AG09309 (cell line): ENCODE results near the gene NRM.

Experiments
- DNase-seq: peaks from one replicate; pipeline ENCODE4 v3.0.0-alpha.2; 2010; ENCODE audit warnings: low read depth
- H3K4me3 ChIP-seq: 2 replicates; pipeline ENCODE4 v1.5.1; 2011; ENCODE audit warnings: mild to moderate bottlenecking, low read depth, low read length, moderate library complexity; ENCODE audit not compliant: control insufficient read depth
- TF ChIP-seq, protein P1 (sequence below): IDR thresholded peaks from 2 replicates; pipeline ENCODE4 v1.5.1; 2011; ENCODE audit warnings: mild to moderate bottlenecking, low read depth, low read length, inconsistent platforms; ENCODE audit not compliant: insufficient read depth, control insufficient read depth; ENCODE audit errors: missing control alignments

NRM gene

DNA sequence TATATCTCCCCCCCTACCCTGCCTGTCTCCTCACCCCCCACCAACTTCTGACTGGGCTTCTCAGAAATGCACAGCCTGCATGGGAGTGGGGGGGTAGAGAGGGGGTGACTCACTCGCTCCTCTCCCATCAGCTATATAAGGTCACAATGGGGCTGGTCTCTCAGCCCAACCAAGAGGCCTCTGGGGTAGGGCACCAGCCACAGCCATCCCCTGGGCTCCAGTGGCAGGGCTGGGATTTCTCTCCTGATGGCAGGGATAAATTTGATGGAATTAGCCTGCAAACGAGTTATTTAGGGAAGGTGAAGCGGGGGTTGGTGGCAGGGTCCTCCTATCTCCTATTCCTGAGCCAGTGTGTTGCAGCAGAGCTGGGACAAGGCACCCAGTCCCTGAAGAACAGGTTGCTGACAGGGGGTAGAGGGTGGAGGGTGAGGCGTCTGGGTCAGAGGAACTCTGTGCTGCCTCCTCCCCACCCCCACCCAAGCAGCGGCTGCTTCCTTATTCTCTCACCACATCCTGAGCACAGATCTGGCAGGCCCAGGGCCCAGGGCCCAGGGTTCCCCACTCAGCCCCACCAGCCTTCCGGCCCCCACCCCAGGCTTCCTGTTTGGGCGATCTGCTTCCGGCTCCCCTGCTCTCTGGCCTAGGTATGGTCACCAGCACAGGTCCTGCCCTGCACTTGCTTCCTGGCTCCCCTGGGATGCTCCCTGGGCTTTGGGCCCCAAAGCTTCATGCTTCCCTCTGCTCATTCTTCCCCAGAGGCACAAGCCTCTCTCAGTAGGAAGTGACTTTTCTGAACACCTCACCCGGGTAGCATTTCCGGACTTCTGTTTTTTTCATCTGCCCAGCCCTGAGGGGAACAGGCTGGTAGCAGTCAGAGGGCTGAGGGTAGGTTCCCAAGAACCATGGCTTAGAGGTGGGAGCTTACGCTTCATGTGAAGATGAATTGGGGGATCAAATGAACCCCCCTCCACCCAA is 8.4 kb downstream of the NRM start:
- TF ChIP-seq, protein P1, sequence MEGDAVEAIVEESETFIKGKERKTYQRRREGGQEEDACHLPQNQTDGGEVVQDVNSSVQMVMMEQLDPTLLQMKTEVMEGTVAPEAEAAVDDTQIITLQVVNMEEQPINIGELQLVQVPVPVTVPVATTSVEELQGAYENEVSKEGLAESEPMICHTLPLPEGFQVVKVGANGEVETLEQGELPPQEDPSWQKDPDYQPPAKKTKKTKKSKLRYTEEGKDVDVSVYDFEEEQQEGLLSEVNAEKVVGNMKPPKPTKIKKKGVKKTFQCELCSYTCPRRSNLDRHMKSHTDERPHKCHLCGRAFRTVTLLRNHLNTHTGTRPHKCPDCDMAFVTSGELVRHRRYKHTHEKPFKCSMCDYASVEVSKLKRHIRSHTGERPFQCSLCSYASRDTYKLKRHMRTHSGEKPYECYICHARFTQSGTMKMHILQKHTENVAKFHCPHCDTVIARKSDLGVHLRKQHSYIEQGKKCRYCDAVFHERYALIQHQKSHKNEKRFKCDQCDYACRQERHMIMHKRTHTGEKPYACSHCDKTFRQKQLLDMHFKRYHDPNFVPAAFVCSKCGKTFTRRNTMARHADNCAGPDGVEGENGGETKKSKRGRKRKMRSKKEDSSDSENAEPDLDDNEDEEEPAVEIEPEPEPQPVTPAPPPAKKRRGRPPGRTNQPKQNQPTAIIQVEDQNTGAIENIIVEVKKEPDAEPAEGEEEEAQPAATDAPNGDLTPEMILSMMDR, result no peak
- peak; percentile 48 for DNase-seq
- H3K4me3 ChIP-seq, result peak overlapping the region; percentile 89

DNA sequence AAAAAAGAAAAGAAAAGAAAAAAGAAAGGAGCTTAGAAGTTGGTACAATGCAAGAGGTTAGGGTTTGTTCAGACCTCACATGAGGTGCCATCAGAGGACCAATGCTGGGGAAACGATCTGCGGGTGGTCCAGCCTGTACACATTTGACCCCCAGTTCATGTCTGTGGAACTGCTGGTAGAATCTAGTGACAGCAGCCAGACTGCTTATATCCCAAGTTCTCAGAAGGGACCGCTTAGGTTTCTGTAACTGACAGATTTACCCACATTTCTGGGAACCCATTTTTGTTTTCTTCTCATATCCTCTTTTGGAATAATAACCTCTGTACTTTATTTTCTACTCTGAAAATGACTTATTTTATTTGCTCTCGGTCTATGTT is 9.0 kb downstream of the NRM start:
- peak overlapping the region; percentile 89 for H3K4me3 ChIP-seq

DNA sequence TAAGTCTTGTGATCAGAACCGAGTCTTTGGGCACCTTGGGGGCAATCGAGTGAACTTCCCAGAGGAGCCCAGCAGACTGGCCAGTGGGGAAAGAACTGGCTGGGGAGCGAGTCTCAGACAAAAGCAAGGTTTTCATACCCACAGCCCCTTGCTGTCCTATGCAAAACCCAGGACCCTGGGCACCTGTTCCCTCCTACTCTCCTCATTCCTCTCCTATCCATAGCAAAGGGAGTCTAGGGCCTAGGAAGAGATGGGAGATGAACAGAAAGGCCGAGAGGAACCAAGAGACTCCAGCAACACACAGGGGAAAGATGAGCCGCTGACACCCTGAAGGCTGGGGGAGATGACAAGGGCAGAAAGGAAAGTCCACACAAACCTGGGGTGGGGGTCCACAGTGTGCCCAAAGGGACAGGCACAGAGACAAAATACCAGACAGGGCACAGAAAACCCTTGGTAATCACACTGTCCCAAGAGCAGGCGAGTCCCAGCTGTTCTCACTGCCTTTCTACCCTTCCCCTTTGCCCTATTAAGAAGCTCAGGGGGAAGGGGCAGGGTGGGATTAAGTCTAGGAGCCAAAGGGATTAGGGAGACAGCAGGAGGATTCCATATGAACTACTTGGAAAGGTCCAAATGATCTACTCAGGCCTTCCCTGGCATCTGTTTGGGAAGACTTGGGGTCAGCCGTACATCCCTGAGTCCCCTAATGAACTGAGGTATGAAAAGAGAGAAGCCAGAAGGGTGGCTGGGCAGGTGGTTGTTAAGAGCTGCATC is 10.8 kb downstream of the NRM start:
- no peak overlapping the region; the same call in 1 of the 2 replicates for H3K4me3 ChIP-seq
- DNase-seq, result no peak
- TF ChIP-seq, protein P1, result no peak

More for the DNA sequence above, 9.0 kb downstream of the NRM start:
- DNase-seq, result no peak
- TF ChIP-seq, protein P1, result no peak

DNA sequence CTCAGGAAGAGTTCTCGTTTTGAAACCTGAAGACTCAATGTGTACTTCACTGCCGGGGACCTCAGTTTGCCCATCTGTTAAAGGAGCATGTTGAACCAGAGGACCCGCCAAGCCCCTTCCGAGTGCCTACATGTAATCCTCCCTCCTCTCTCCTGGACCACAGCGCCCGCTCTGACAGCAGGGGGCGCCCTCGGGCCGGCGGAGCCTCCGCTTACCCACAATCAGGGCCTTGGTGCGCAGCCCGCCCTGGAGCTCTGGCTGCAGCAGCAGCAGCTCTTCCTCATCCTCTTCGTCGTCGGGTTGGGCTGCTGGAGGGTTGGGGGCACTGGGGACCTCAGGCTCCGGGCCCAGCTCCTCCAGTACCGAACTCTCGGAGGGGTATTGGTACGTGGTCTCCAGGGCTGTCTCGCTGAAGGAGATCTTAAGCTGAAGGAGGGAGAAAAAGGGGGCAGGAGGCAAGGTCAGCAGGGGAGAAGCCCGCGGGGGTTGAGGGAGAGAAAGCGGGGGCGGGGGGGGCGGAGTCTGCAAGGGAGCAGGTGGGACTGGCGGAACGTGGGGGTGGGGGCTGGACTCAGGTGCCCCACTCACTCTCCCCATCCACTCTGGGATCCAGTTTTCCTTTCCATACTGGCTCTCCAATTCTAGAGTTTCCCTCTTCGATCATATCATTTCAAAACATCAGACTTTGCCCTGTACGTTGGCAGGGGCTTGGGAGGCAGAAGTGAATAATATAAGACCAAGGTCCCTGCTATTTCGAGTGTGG is 11.6 kb downstream of the NRM start:
- peak overlapping the region; percentile 3 for H3K4me3 ChIP-seq
- no peak for DNase-seq
- TF ChIP-seq, protein P1, result peak; percentile 93

DNA sequence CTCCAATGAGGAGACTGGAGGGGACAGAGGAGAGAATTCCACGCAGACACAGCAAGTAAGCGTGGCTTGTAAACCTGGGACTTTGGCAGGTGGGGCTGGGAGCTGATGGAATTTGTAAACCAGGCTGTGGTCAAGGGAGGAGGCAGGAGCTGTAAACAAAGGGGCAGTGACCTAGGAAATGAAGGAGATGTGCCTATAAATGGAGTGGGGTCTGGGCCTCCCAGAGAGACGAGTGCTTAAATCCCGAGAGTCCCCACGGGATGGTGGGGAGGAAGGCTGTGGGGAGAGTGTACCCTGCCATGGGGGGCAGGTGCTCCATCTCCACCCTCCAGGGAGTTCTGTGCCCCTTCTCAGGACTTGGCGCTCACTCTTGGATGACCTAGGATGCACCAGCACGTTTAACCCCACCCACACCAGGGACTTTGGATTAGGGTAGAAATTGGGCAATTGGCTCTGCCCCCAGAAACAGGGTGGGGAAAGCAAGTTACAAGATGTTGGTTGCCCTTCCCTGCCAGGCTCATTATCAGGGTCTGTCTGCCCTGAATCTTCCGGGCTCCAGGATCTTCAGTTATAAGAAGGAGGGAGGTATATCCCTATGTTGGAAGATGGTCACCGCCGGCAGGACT is 14.0 kb downstream of the NRM start:
- no peak overlapping the region for H3K4me3 ChIP-seq
- TF ChIP-seq, protein P1, result no peak
- no peak for DNase-seq
